K562 (cell line): Measurements from ENCODE around the gene OR6K2. TPM values are rescaled to one million over a fixed set of nuclear protein-coding genes. Genes with fewer than 3 reads are reported as not detected.

Source experiments
- ASH1L ChIP-seq: fragments of 450-650 bp; IDR thresholded peaks from 2 replicates; pipeline ENCODE4 v1.6.1; 2018; ENCODE audit warnings: borderline replicate concordance, mild to moderate bottlenecking, low read depth; ENCODE audit not compliant: partially characterized antibody
- BRF2 ChIP-seq: IDR thresholded peaks from 3 replicates; pipeline ENCODE4 v1.6.1; 2011; ENCODE audit warnings: borderline replicate concordance, mild to moderate bottlenecking; ENCODE audit not compliant: insufficient read length, insufficient read depth
- E2F6 ChIP-seq, 2 experiments: IDR thresholded peaks; 2 replicates each; pipeline ENCODE4 v1.6.1; 2011; ENCODE audit warnings: borderline replicate concordance in 1 of 2, control low read depth in 1 of 2, low read depth in 1 of 2, low read length in 1 of 2, mild to moderate bottlenecking in 1 of 2, mixed read lengths in 1 of 2, moderate library complexity in 1 of 2; ENCODE audit not compliant: insufficient read depth in 1 of 2, insufficient read length in 1 of 2, poor library complexity in 1 of 2, severe bottlenecking in 1 of 2; ENCODE audit errors: extremely low read depth in 1 of 2
- FOXM1 ChIP-seq, 2 experiments: fragments of 450-650 bp in 1 of 2; sonication (generic) in 1 of 2; formaldehyde crosslinking in 1 of 2; IDR thresholded peaks; 2 replicates each; pipeline versions ENCODE4 v1.6.1 to v1.9.0; 2017 to 2022; ENCODE audit warnings: low read depth in 2 of 2, mild to moderate bottlenecking in 2 of 2, missing genetic modification reagents in 1 of 2, moderate library complexity in 1 of 2
- KLF16 ChIP-seq: IDR thresholded peaks from 2 replicates; pipeline ENCODE4 v1.6.1; 2016; ENCODE audit warnings: antibody characterized with exemption
- ZNF140 ChIP-seq: fragments of 250-450 bp; sonication (Bioruptor Pico); IDR thresholded peaks from 2 replicates; pipeline ENCODE4 v1.8.0; 2021; ENCODE audit warnings: moderate library complexity, mild to moderate bottlenecking, inconsistent platforms
- ZNF785 ChIP-seq: fragments of 250-450 bp; sonication (Bioruptor Pico); IDR thresholded peaks from 2 replicates; pipeline ENCODE4 v1.4.0; 2020; ENCODE audit warnings: mild to moderate bottlenecking
- polyA plus RNA-seq, 8 experiments: library from polyadenylated mRNA; depleted of rRNA in 4 of 8; stranded (reverse) in 5 of 8; unstranded in 3 of 8; fragments of >200 nt; fragmentation: Nextera tagmentation in 2 of 8; fragmentation: Illumina TruSeq in 1 of 8; extraction: Ambion mirVana in 2 of 8; extraction: Trizol in 1 of 8; gene quantifications; 2 replicates each; pipeline versions ENCODE4 v1.2.1 to v1.2.3, GENCODE V29; 2011 to 2014; ENCODE audit warnings: inconsistent platforms in 1 of 8, missing spikeins in 1 of 8
- total RNA-seq, 7 experiments: library from RNA; depleted of rRNA in 6 of 7; stranded (reverse); fragments of >200 nt in 6 of 7; fragmentation: Illumina TruSeq in 2 of 7; extraction: Trizol in 2 of 7; gene quantifications; 2 replicates each; pipeline versions ENCODE4 v1.2.1 to v1.2.3, GENCODE V29; 2011 to 2021; ENCODE audit warnings: low replicate concordance in 1 of 7

Gene OR6K2
- total and polyA plus RNA-seq, 9 of the 15 experiments (the other 6 are each of a cell fraction or from before 2014, with no cell fraction given) = not detected

GRCh38 chr1:158686111-158687009, 14.1 kb downstream of the OR6K2 start, which contains the start of gene SPTA1 (continued):
- no peak for TF ChIP-seq BRF2
- TF ChIP-seq ZNF785 (CRISPR knock-in tag) = no peak
- no peak for TF ChIP-seq E2F6 (IDR thresholded peaks at IDR 0.05; ENCODE audit: borderline replicate concordance in 1 of 2, extremely low read depth in 1 of 2, insufficient read depth in 1 of 2, insufficient read length in 1 of 2, low read depth in 1 of 2, low read length in 1 of 2, poor library complexity in 1 of 2, severe bottlenecking in 1 of 2)
- TF ChIP-seq FOXM1 (IDR thresholded peaks at IDR 0.05; ENCODE audit: low read depth) = peak; percentile 91
- TF ChIP-seq FOXM1 (CRISPR knock-in tag; IDR thresholded peaks at IDR 0.05; ENCODE audit: low read depth) = no peak
- TF ChIP-seq KLF16 = peak; percentile 23; the same call in 1 of the 2 replicates
- TF ChIP-seq ASH1L = peak; percentile 26
- no peak for TF ChIP-seq ZNF140 (CRISPR knock-in tag)
